Activated CD8-positive, alpha-beta memory T cell treated with anti-CD3 and anti-CD28 coated beads, Interleukin-2, amount 50 U/mL, for 24 hours (primary cell): ENCODE data around the gene SNCB.
"Not testable (repeated sequence)": the region's sequence is repeated elsewhere in the genome, so short reads cannot be mapped to it uniquely, and the experiment has no call there.

Experiments
- DNase-seq: peaks from one replicate; pipeline ENCODE4 v3.0.0-alpha.2; 2020; ENCODE audit errors: extremely low read depth

Gene SNCB

DNA sequence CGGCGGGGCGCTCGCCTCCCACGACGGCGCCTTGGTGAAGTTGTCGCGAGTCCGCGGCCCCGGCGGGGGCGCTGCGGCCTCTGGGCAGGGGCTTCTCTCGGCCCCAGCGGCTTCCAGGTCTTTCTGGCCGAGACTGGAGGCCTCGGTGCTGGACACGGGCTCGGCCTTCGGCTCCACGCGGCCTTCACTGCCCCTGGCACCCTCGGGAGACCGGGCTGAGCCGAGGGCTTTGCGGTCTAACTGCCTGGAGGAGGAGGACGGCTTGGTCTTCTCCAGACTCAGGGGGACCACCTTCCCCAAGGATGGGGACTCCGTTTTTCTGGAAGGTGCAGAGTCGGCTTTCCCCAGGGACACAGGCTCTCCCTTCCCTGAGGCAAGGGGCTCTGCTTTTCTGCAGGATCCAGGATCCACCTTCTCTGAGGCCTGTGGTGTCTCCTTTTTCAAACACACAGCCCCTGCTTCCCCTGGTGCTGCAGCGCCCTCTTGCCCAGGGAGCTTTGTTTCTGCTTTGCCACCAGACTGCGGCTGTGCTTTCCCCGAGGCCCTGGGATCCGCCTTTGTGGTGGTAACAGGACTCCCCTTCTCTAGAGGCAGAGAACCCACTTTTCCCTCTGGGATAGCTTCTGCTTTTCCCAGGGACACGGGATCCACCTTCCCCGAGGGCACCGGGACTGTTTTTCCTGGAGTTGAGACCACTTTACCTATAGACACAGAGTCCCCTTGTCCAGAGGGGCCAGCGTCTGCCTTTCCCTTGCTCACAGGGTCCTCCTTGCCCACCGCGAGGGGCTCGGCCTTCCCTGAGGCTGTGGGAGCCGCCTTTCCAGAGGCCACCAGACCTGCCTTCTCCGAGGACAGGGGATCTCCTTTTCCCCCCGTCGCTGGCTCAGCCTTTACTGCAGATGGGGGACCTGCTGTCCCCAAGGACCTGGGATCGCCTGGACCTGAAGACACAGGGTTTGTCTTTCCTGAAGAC is 32.6 kb downstream of the SNCB start:
- DNase-seq = no peak

DNA sequence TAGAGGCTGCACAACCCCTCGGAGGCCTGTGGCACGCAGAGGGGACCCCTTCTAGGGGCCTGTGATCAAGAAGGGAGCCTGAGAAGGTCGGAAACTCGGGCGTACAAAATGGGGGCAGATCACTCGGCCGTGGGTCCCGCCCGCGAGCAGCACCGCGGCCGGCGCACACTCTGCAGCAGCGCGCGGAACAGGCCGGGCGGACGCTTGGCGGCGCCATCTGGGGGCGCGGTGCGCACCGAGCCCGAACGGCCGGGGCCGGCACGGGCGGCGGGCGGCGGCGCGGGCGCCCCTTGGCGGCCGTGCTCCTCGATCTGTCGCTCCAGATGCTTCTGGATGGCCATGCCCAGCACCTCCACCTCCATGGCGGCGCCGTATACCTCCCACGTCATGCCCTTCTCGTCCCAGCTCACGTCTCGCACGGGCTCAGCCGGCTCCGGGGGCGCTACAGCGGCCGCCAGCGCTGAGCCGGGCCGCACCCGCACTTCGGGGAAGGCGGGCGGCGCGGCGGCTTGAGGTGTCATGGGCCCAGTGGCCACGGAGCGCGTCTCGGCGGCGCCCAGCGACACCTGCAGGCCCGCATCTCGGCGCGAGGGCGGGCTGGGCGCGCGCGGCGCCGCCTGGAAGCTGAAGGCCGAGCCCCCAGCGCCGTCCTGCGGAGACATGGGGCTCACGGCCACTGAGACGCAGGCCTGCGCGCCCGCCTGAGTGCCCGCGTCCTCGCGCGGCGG is 33.5 kb downstream of the SNCB start:
- no peak for DNase-seq

DNA sequence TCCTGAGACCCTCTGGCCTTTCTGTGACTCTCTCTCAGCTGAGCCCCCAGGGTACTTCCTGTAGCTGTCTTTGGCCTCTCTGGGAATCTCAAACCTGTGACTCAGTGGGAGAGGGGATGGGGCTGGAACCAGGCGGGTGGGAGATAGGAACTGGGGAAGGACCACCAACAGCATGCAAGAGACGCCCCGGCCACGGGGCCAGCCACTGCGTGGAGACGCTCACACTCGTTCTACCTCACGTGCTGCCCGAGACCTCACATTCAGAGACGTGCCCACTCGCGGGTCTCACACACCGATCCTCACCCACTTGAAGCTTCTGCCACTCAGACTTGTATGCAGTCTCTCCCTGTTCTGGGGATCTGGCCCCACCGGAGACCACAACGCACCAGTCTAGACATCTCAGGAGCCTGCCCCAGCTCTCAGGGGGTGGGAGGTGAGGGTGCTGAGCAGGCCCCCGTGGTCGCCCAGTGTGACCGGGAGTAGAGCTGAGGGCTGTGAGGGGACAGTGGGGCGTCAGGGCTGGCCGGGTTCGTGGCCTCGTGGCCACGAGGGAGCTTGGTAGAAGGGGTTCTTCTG is 34.2 kb downstream of the SNCB start:
- DNase-seq = no peak

DNA sequence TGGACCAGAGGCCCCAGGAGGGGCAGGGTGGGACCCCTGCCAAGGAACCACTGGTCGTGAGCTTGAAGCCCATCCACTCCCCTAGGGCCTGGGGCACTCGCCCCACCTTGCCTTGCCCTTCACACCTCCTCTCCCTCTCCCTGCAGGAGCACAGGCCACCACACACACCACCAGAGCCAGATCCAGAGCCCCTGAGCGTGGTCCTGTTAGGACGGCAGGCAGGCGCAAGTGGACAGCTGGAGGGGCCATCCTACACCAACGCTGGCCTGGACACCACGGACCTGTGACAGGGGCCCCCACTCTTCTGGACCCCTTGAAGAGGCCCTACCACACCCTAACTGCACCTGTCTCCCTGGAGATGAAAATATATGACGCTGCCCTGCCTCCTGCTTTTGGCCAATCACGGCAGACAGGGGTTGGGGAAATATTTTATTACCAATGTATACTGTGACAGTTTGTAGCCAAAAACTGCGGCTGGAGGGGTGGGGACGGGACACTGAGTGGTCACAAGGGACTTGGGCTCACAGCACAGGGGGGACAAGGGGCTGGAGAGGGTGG is 34.9 kb downstream of the SNCB start:
- DNase-seq = no peak

DNA sequence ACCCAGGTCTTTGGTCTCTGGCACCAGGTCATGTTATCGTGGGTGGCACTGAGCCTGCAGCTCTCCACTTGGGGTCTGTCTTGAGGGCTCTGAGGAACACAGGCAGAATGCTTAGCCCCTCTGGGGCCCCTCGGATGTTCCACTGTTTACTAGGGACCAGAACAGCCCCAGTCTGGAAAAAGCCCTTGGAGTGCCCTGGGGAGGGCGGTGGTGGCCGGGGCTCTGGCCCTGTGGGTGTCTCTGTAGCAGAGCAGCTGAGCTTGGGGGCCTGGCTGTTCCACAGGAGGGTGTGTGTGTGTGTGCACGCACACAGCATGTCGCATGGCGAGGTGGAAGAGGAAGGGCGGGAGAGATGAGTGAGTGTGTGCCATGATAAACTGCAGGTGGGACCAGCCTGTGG is 35.8 kb downstream of the SNCB start:
- no peak for DNase-seq

DNA sequence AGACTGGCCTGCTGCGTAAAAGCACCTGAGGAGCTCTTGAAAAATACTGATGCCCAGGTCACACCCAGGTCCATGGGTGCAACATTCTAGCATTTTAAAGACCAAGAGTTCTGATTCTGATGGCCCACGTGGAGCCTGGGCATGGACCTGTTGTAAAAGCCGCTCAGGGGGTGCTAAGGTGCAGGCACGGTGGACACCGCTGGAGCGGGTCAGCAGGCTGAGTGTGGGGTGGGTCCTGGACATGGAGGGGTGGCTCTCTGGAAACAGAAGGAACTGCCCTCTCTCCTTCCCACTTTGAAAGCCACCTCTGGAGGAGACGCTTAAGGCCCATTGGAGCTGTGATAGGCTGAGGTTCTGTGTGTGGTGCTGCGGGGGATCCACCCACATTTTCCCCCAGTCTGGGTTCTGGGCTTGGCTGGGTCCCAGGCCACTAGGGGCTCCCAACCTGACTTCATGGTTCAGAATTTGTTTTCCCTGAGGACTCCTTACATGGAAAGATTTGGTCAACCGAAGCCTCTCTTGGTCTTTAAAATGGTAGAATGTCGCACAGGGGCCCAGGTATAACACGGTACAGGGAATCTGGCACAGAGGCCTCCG is 37.0 kb downstream of the SNCB start:
- DNase-seq = no peak

DNA sequence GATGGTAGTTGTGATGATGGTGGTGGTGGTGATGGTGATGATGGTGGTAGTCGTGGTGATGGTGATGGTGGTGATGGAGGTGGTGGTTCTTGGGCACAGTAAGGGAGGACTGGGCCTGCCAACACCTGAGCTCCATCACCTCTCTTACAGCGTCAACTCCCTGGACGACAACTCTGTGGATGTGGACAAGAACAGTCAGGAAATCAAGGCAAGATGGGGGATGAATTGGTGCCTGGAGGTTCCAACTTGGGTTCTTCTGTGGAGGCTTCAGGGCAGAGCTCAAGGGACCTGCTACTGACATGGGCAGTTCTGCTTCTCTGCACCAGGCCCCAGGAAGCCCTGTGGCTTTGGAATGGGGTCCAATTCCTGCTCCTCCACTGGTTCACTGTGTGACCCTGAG is 37.8 kb downstream of the SNCB start:
- no peak for DNase-seq

DNA sequence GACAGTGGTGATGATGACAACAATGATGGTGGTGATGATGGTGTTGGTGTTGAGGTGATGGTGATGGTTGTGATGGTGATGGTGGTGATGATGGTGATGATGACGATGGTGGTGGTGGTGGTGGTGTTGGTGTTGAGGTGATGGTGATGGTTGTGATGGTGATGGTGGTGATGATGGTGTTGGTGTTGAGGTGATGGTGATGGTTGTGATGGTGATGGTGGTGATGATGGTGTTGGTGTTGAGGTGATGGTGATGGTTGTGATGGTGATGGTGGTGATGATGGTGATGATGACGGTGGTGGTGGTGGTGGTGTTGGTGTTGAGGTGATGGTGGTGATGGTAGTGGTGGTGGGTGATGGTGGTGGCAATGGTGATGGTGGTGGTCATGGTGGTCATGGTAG is 38.7 kb downstream of the SNCB start:
- DNase-seq = not testable (repeated sequence)

DNA sequence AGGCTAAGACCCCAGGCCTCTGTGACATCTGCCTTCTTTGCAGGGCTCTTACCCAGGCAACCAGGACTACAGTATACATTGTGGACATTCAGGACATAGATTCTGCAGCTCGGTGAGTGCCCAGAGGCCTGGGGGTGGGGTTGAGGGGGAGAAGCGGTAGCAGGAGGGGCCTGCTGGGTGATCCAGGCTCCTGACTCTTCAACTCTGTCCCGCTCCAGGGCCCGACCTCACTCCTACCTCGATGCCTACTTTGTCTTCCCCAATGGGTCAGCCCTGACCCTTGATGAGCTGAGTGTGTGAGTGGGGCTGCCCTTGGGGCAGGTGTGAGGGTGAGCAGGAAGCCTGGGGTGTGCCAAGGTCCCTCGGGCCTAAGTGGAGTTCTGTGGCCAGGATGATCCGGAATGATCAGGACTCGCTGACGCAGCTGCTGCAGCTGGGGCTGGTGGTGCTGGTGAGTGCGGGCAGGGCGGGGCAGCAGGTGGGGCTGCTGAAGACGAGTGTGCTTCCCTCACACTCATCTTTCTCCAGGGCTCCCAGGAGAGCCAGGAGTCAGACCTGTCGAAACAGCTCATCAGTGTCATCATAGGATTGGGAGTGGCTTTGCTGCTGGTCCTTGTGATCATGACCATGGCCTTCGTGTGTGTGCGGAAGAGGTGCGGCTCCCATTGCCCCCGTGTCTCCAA is 40.2 kb downstream of the SNCB start:
- DNase-seq = no peak

DNA sequence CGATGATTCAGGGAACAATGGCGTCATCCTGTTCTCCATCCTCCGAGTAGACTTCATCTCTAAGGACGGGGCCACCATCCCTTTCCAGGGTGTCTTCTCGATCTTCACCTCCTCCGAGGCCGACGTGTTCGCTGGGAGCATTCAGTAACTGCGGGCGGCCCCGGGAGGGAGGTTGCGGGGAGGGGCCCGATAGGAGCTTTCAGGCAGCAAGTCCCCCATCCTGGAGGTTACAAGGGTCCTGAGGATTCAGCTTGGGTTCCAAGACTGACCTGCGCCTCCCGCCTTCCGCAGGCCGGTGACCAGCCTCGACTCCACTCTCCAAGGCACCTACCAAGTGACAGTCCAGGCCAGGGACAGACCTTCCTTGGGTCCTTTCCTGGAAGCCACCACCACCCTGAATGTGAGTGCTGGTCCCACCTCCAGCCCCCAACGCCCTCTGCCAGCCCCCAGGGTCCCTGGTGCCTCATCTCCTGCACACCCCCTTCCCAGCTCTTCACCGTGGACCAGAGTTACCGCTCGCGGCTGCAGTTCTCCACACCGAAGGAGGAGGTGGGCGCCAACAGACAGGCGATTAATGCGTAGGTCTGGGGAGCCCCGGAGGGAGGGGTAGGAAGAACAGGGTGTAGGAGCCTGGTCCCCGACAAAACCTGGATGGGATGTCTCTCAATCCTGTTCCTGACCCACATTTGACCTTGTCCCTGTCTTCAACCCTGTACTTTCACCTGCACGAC is 41.1 kb downstream of the SNCB start:
- no peak for DNase-seq

DNA sequence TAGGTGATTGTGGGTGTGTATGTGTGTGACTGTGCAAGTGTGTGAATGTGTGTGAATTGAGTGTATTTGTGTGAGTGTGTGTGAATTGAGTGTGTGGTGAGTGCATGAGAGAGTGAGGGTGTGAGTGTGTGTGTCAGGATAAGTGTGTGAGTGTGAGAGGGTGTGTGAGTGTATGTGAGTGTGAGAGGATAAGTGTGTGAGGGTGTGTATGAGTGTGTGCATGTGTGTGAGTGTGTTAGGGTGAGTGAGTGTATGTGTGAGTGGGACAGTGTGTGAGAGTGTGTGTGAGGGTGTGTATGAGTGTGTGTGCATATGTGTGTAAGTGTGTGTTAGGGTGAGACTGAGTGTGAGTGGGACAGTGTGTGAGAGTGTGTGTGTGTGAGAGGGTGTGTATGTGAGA is 42.0 kb downstream of the SNCB start:
- DNase-seq = no peak

DNA sequence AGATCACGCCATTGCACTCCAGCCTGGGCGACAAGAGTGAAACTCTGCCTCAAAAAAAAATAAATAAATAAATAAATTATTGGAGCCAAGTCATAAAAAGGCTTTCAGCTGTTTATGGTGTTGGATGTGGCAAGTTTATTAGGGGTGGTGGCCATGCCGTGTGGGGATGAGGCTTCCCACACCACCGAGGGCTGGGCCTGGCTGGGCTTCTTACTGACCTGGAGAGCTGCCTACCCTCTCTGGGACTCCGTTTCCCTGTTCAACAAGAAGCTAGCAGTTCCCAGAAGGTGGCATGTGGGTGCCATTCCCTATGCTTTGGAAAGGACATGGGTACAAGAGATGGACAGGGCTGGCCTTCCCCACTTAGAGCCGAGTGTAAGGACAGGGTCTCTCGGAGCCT is 42.9 kb downstream of the SNCB start:
- no peak for DNase-seq

DNA sequence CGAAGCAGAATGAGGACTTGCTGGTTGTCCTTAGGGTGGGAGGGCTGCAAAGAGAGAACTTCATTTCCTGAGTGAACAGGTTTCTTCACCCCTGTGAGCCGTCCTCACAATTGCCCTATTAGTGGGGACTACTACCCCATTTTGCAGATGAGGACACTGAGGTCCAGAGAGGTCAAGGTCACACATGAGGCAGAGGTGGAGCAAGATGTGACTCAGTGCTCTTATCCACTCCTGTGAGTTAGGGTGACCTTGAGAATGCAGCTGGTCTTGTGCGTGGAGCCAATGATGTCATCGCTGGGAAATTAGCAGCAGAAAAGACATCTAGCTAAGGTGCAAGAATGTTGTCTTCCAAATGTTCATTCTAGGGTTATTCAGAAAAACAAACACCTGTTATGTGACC is 47.3 kb downstream of the SNCB start:
- DNase-seq = no peak

DNA sequence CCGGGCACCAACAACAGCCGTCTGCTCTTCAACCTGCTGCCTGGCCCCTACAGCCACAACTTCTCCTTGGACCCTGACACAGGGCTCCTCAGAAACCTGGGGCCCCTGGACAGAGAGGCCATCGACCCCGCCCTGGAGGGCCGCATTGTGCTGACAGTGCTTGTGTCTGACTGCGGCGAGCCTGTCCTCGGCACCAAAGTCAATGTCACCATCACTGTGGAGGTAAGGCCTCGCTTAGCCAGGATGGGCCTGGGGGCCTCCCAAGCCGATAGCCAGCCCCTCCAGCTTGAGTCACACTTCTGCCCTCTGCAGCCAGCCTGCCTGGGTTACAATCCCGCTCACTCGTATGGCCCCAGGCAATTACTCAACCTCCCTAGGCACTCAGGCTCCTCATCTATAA is 49.0 kb downstream of the SNCB start:
- no peak for DNase-seq

DNA sequence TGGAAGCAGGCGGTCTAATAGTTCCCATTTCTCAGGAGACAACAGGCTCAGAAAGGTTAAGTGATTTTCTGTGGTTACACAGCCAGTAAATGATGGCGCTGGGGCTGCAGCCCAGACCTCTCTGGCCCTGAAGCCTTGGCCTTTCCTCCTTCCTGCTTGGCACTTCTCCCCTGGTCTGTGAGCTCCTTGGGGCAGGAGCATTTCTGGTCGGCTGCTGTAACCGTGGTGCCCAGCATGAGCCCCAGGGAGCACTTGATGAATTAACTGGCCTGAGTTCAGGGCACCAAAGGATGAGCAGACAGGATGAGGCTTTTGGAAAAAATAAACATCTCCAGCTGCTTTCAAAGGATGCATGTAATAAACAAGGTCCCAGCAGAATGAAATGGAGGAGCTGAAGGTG is 51.0 kb downstream of the SNCB start:
- no peak for DNase-seq

DNA sequence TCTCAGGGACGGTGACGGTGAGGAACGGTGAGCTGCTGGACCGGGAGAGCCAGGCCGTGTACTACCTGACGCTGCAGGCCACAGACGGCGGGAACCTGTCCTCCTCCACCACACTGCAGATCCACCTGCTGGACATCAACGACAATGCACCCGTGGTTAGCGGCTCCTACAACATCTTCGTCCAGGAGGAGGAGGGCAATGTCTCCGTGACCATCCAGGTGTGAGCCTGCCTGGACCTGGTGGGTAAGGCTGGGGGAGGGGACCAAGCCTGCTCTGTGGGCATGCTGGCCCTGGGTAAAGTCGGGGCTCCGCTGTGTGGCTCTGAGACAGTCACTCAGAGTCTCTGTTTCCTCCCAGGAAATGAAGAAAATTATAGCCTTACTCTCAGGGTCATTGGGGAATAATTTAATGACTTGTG is 51.9 kb downstream of the SNCB start:
- no peak for DNase-seq

DNA sequence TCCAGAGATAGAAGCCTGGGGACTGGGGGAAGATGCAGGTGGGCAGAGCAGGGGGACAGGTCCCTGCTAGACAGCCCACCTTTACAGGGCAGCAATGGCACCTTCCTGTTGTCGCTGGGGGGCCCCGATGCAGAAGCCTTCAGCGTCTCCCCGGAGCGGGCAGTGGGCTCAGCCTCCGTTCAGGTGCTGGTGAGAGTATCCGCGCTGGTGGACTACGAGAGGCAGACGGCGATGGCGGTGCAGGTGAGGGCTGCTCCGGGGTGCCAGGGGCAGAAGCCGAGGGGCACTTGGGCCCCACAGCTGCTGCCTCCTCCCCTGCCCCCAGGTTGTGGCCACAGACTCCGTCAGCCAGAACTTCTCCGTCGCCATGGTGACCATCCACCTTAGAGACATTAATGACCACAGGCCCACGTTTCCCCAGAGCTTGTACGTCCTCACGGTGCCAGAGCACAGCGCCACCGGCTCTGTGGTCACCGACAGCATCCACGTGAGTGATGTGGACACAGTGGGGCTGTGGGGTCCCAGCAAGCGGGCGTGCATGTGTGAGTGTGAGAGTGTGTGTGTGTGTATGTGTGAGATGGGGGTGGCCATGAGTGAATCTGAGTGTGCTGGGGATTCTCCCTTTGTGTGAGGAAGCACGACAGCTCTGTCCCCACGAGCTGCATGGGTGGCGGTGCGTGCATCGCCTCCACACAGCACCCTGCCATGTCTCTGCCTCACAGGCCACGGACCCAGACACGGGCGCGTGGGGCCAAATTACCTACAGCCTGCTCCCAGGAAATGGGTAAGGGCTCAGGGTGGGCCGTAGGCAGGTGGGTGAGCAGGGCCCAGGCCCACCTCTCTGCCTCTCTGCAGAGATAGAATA is 52.8 kb downstream of the SNCB start:
- DNase-seq = no peak

DNA sequence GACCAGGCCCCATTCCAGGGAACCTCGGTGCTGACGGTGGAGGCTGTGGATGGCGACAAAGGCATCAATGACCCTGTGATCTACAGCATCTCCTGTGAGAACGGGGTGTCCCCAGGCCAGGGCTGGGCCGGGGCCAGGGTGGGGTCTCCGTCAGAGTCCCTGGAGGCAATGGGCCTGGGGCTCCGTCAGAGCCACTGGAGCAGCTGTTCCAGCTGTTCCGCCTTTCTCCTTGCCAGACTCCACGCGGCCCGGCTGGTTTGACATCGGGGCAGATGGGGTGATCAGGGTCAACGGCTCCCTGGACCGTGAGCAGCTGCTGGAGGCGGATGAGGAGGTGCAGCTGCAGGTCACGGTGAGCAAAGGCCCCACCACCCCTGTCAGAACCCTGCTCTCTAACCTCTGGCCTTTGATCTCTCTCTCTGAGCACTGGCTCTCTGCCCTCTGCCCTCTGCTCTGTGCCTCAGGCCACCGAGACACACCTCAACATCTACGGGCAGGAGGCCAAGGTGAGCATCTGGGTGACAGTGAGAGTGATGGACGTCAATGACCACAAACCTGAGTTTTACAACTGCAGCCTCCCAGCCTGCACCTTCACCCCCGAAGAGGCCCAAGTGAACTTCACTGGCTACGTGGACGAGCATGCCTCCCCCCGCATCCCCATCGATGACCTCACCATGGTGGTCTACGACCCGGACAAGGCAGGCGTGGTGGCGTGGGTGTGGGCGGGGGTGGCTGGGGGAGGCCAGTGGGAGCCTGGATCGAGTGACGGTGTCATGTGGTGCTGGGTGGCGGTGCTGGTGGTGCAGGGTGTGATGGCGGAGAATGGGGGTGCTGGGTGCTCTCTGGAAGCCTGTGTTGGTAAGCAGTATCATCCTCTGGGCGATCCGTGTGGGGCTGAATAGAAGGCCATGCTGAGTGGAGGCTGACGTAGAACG is 54.6 kb downstream of the SNCB start:
- DNase-seq = no peak

DNA sequence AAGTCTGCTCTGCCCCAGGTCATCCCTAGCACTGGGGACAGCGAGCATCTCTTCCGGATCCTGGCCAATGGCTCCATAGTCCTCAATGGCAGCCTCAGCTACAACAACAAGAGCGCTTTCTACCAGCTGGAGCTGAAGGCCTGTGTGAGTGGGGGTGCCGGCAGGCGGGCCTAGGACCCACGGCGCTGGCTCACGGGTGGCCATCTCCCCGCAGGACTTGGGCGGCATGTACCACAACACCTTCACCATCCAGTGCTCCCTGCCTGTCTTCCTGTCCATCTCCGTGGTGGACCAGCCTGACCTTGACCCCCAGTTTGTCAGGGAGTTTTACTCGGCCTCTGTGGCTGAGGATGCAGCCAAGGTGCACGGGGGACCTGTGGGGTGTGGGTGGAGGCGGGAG is 55.3 kb downstream of the SNCB start:
- DNase-seq = no peak
